Fibroblast of skin of scalp (primary cell): ENCODE data around the gene C21orf58. TPM values are rescaled to one million over a fixed set of nuclear protein-coding genes. Genes with fewer than 3 reads are reported as not detected.
"Not testable (repeated sequence)": the region's sequence is repeated elsewhere in the genome, so short reads cannot be mapped to it uniquely, and the experiment has no call there.

ENCODE experiments used
- DNase-seq: peaks from one replicate; pipeline ENCODE4 v3.0.0-alpha.2; 2013
- polyA plus RNA-seq, 2 experiments: library from polyadenylated mRNA; unstranded; fragments of 120-200 nt; gene quantifications; one replicate each; pipeline ENCODE4 v1.2.1, GENCODE V29; 2013; ENCODE audit not compliant: insufficient read length in 2 of 2

C21orf58 gene
- 7.3 TPM for polyA plus RNA-seq (2013, experiment 1 of 2; ENCODE audit: insufficient read length)
- polyA plus RNA-seq (2013, experiment 2 of 2; ENCODE audit: insufficient read length) = 6.8 TPM

- DNase-seq = peak; percentile 98
Observed at GRCh38 chr21:46323710-46324389, at the start of gene C21orf58, which contains the start of gene PCNT. C21orf58 (minus strand) TSS chr21:46323870; CDS start chr21:46322738, 1,132 bp downstream. PCNT (plus strand) TSS chr21:46324156; CDS start chr21:46324229, 73 bp downstream.

DNA sequence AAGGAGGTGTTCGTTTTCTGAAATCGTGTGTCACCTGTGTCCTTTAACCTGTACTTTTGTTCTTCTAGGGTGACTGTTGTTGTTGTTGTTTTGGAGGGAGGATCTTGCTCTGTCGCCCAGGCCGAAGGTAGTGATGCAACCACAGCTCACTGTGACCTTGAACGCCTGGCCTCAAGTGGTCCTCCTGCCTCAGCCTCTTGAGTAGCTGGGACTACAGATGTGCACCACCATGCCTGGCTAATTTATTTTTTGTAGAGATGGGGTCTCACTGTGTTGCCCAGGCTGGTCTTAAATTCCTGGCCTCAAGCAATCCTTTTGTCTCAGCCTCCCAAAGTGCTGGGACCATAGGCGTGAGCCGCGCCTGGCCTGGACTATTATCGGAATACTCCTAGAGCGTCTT, 49.3 kb upstream of the C21orf58 start:
- not testable (repeated sequence) for DNase-seq

DNA sequence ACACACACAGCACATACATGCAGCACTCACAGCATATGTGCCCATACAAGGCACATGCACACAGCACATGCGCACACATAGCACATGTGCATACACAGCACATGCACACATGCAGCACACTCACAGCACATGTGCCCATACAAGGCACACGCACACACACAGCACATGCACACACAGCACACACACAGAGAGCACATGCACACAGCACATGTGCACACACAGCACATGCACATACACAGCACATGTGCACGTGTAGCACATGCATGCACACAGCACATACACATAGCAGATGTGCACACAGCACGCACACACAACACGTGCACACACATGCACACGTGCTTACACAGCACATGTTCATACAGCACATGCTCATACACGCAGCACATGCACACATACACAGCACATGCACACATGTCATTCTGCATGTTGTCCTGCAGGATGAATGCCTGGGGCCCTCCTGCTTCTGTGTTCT, 48.4 kb upstream of the C21orf58 start:
- DNase-seq = no peak

DNA sequence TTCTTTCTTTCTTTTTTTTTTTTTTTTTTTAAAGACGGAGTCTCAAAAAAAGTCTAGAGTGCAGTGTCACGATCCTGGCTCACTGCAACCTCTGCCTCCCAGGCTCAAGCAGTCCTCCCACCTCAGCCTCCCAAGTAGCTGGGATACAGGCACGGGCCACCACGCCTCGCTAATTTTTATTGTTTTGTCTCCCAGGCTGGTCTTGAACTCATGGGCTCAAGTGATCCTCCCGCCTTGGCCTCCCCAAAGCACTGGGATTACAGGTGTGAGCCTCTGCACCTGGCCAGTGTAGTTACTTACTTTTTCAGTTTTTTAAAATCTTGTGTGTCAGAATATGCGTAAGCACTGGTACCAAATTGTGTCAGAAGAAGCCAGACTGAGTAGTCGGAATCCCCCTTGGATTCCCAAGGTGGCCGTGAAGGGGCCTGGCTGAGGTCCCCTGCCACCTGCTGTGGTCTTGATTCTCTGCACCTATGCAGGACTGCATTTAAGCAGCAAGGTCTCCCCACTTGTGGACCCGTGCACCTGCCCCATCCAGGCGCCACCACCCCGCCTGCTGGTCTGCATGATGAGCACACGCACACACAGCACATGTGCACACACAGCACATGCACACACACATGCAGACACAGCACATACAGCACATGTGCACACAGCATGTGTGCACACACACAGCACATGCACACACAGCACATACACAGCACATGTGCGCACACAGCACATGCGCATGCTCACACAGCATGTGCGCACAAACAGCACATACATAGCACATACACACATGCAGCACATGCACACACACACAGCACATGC, 47.7 kb upstream of the C21orf58 start:
- no peak for DNase-seq

- no peak for DNase-seq
Observed at GRCh38 chr21:46369520-46370235, 46.0 kb upstream of the C21orf58 start.

GRCh38 chr21:46368533-46369285, 45.0 kb upstream of the C21orf58 start:
- no peak for DNase-seq

DNA sequence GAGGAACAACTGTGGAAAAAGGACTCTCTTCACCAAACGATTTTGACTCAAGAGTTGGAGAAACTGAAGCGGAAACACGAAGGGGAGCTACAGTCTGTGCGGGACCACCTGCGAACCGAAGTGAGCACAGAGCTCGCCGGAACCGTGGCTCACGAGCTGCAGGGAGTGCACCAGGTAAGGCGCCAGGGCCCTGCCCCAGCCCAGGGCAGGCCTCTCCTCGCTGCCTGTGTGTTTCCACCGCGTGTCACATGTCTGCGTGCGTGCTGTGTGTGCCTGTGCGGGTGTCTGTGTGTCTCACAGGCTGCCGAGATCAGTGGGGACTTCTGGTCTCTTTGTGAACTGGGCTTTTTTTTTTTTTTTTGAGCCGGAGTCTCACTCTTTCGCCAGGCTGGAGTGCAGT, 43.3 kb upstream of the C21orf58 start:
- no peak for DNase-seq

DNA sequence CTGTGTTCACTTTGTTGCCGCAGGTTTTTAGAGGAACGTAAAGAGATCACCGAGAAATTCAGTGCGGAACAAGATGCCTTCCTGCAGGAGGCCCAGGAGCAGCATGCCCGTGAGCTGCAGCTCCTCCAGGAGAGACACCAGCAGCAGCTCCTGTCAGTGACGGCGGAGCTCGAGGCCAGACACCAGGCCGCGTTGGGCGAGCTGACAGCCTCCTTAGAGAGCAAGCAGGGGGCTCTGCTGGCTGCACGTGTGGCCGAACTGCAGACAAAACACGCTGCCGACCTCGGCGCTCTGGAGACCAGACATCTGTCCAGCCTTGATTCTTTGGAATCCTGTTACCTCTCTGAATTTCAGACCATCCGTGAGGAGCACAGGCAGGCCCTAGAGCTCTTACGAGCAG, 42.9 kb upstream of the C21orf58 start:
- no peak for DNase-seq

- DNase-seq = no peak
Observed at GRCh38 chr21:46366091-46366490, 42.4 kb upstream of the C21orf58 start.

DNA sequence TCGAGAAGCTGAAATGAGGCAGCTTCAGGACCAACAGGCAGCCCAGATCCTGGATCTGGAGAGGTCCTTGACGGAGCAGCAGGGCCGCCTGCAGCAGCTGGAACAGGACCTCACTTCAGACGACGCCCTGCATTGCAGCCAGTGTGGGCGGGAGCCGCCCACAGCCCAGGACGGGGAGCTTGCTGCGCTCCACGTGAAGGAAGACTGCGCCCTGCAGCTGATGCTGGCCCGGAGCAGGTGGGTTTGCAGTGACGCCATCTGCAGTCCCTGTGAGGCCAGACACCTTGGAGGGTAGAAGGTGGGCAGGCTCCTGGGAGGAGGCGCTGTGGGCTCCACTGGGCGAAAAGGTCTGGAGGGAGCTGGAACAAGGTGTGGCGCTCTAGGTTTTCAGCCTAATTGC, 40.0 kb upstream of the C21orf58 start:
- no peak for DNase-seq

- DNase-seq = no peak
Observed at GRCh38 chr21:46362946-46363345, 39.3 kb upstream of the C21orf58 start.

- DNase-seq = no peak
Observed at GRCh38 chr21:46361935-46362334, 38.3 kb upstream of the C21orf58 start.

DNA sequence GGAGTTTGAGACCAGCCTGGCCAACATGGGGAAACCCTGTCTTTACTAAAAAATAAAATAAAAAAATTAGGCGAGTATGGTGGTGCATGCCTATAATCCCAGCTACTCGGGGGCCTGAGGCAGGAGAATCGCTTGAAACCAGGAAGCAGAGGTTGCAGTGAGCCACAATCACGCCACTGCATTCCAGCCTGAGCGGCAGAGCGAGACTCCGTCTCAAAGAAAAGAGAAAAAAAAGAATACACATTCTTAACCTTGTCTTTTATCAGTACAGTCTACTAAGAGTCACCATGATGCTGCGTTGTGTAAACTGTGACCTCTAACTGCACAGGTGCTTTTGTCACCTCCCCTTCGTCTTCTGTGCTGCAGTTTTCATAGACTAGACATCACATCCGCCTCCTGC, 37.5 kb upstream of the C21orf58 start:
- no peak for DNase-seq

GRCh38 chr21:46357684-46358425, 34.2 kb upstream of the C21orf58 start:
- DNase-seq = no peak

DNA sequence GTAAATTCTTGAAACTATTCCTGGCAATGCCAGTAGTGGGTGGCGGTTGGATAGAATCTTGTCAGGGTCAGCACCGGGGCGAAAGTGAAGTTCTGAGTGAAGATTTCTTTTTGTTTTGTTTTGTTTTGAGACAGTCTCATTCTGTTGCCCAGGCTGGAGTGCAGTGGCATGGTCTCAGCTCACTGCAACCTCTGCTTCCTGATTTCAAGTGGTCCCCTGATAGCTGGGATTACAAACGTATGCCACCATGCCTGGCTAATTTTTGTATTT, 33.6 kb upstream of the C21orf58 start:
- no peak for DNase-seq

DNA sequence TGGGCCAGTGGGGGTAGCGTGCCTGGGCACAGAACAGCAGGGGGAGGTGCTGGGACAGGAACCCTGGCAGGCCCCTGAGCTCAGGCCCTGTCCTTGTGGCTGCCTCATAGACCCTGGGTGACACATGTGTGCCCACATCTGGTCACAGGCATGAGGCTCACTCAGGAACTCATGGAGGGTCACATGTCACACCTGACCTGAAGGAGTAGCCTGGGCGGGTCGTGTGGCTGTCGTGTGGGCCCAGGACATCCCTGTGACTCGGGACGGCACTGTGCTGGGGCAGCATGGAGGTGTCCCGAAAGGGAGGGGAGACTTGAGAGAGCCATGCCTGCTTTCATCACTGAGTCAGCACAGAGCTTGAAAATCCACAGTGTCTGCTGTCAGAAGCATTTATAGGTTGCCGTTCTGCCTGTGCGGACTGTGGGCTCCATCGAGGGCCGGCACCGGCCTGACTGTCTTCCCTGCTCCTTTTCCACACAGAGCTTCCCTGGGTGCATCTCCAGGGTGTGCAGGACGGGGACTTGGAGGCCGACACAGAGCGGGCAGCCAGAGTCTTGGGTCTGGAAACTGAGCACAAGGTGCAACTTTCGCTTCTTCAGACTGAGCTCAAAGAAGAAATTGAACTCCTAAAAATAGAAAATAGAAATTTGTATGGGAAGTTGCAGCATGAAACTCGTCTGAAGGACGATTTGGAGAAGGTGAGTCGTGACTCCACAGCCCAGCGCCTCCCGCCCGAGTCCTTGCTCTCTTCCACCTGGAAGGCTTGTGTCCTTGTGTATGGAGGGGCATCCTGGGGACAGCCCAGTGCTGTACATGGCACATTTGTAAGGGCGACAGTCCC, 33.0 kb upstream of the C21orf58 start:
- no peak for DNase-seq

DNA sequence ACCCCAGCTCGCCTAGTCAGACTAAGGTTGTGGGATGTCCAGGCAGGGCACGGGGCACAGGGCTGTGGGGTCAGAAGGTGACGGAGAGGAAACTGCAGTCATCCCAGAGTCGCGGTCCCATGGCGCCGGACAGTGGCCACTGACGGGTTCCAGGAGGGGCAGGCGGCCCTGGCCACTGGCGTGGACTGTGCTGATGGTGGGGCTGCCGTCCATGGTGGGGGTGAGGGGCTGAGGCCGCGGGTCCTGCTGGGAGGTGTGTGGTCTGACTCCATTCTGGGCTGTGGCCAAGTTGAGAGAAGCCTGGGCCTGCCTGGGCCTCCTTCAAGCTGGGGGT, 32.3 kb upstream of the C21orf58 start:
- DNase-seq = no peak

DNA sequence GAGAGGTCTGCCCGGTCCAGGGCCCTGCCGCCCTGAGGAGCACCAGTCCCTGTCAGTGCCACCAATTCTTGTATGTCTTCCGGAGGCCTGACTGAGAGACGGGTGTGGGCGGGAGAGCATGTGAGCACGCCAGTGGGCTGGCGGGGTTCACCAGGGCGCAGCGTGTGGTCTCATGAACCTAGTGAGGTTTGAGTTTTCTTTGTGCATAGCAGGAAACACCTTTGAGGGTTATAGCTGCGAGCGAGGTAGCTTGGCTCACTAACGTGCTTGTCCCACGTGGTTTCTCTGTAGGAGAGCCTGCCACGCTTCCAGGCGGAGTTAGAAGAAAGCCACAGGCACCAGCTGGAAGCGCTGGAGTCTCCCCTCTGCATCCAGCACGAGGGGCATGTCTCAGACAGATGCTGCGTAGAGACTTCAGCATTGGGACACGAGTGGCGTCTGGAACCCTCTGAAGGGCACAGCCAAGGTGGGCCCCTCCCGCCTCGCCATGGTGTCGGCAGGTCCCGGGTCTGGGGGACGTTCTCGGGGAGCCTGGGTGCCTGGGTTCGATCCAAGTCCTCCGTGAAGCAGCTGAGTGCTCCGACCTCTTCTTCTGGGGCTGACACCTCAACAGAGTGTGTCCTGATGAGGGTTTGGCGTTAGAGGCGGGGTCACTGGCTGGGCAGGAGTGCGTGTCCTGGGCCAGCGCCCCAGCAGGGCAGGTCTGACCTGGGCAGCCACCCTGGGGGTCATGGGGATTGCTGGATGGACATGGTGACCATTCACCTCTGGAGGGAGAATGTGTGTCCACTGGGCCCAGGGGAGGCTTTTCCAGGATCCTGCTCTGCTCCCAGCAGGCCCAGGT, 31.7 kb upstream of the C21orf58 start:
- DNase-seq = no peak

- DNase-seq = no peak
Observed at GRCh38 chr21:46354518-46354917, 30.8 kb upstream of the C21orf58 start.

DNA sequence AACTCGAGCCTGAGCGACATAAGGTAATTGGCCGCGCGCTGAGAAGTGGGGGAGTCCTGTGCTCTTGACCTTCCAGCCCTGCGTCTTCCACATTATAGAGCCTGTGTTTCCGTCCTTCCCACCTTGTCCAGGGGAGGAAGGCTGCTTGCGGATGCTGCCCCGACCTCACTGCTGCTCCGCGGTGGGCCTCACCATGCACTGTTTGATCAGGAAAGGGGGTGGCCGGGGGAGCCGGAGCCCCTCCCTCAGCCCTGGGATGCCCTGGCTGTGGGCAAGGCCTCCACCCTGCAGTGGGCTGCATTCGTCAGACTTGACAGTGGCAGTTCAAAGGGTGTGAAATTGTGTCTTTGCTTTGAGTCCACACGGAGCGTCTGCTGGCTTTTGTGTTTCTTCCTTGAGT, 30.4 kb upstream of the C21orf58 start:
- DNase-seq = no peak
